Parietal lobe (tissue), 1 donor: ENCODE measurements around the gene UBE2J1. TPM values are rescaled to one million over a fixed set of nuclear protein-coding genes. Genes with fewer than 3 reads are reported as not detected.

Source experiments
- total RNA-seq: library from RNA; depleted of rRNA; stranded (reverse); fragments of >200 nt; gene quantifications from one replicate; pipeline ENCODE4 v1.2.3, GENCODE V29; 2014

The UBE2J1 gene
- total RNA-seq, result 53.2 TPM

GRCh38 chr6:89352278-89353117 is at the start of gene UBE2J1:
Gene UBE2J1, minus strand, starts transcription at chr6:89352722. Its CDS starts 153 bp downstream, at chr6:89352569.

GRCh38 chr6:89315249-89315885 is 37.2 kb downstream of the UBE2J1 start, which contains the start of gene GABRR2:
Gene GABRR2, minus strand, starts transcription at chr6:89315299. Its CDS starts 134 bp downstream, at chr6:89315165.

Other genes with a start within 250 kb of the UBE2J1 start
- 38.2 TPM for gene SRSF12, start 234.7 kb downstream of the UBE2J1 start, total RNA-seq
- 16.6 TPM for gene PM20D2, start 206.7 kb downstream of the UBE2J1 start, total RNA-seq
- gene GABRR1, start 135.4 kb downstream of the UBE2J1 start, total RNA-seq, result not detected
- gene GABRR2, start 37.4 kb downstream of the UBE2J1 start, total RNA-seq, result 0.63 TPM
- 57.0 TPM for gene RRAGD, start 59.6 kb upstream of the UBE2J1 start, total RNA-seq
- 66.7 TPM for gene ANKRD6, start 80.4 kb upstream of the UBE2J1 start, total RNA-seq